ENCODE data around the gene PKN3. TPM values are rescaled to one million over a fixed set of nuclear protein-coding genes. Genes with fewer than 3 reads are reported as not detected.

The PKN3 gene
- total and polyA plus RNA-seq, 2 of the 13 experiments (the other 11 are each of a cell fraction or from before 2014, with no cell fraction given) = 10.5 to 13.2 TPM

DNA sequence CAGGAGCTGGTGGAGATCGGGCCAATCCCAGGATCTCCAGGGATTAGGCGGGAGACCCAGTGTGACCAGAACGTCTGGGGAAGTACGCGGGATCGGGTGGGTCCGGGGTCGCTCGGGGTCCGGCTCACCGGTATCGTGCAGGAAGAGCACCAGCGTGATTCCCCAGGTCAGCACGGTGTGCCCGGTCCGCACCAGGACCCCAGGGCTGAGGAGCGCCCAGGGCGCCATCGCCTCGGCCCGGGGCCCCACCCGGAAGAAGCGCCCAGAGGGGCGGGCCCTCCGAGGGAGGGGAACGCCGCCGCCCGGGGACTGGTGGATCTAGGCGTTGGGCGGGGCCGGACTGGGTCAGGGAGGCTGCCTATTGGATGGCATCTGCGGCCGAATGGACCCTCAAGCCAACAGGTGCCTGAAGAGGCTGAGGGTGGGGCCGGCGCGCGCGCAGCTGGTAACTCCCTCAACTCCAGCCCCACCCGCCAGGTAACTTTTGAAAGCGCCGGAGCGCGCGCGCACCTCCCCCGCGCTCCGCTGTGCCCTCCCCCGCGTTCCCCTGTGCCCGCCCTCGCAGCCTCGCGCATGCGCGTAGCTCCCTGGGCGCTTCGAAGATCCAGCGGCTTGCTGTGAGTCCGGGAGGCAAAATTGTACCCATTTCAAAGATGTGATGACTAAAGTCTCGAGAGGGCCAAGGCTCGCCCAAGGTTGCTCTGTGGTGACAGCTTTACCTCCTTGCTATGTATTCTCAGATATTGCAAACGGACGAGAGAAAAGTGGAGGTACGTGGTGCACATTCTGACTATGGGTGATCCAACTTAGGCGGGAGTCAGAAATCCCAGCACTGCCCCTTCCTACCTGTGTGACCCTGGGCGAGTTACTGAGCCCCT is 21.8 kb downstream of the PKN3 start, which contains the start of gene ZDHHC12 (continued):
- TF ChIP-seq, protein P1, sequence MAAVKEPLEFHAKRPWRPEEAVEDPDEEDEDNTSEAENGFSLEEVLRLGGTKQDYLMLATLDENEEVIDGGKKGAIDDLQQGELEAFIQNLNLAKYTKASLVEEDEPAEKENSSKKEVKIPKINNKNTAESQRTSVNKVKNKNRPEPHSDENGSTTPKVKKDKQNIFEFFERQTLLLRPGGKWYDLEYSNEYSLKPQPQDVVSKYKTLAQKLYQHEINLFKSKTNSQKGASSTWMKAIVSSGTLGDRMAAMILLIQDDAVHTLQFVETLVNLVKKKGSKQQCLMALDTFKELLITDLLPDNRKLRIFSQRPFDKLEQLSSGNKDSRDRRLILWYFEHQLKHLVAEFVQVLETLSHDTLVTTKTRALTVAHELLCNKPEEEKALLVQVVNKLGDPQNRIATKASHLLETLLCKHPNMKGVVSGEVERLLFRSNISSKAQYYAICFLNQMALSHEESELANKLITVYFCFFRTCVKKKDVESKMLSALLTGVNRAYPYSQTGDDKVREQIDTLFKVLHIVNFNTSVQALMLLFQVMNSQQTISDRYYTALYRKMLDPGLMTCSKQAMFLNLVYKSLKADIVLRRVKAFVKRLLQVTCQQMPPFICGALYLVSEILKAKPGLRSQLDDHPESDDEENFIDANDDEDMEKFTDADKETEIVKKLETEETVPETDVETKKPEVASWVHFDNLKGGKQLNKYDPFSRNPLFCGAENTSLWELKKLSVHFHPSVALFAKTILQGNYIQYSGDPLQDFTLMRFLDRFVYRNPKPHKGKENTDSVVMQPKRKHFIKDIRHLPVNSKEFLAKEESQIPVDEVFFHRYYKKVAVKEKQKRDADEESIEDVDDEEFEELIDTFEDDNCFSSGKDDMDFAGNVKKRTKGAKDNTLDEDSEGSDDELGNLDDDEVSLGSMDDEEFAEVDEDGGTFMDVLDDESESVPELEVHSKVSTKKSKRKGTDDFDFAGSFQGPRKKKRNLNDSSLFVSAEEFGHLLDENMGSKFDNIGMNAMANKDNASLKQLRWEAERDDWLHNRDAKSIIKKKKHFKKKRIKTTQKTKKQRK (IDR thresholded peaks at IDR 0.05; ENCODE audit: low read length) = no peak
- TF ChIP-seq ZNF746 (CRISPR knock-in tag; IDR thresholded peaks at IDR 0.05) (peak; percentile 34; the same call in 1 of the 2 replicates), ZNF224 (CRISPR knock-in tag; IDR thresholded peaks at IDR 0.05) (no peak), HMG20A (CRISPR knock-in tag; IDR thresholded peaks at IDR 0.05; ENCODE audit: borderline replicate concordance) (no peak), U2AF1 (optimal IDR thresholded peaks at IDR 0.05; ENCODE audit: low read depth, low read length) (no peak), AGO2 (optimal IDR thresholded peaks at IDR 0.05; ENCODE audit: low read depth, low read length) (peak; percentile 21)
- TF ChIP-seq, protein P2, sequence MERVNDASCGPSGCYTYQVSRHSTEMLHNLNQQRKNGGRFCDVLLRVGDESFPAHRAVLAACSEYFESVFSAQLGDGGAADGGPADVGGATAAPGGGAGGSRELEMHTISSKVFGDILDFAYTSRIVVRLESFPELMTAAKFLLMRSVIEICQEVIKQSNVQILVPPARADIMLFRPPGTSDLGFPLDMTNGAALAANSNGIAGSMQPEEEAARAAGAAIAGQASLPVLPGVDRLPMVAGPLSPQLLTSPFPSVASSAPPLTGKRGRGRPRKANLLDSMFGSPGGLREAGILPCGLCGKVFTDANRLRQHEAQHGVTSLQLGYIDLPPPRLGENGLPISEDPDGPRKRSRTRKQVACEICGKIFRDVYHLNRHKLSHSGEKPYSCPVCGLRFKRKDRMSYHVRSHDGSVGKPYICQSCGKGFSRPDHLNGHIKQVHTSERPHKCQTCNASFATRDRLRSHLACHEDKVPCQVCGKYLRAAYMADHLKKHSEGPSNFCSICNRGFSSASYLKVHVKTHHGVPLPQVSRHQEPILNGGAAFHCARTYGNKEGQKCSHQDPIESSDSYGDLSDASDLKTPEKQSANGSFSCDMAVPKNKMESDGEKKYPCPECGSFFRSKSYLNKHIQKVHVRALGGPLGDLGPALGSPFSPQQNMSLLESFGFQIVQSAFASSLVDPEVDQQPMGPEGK (CRISPR knock-in tag; IDR thresholded peaks at IDR 0.05) = peak; percentile 92
